DMS153 (cell line): Measurements from ENCODE around the gene DLL1.
A peak's percentile ranks its signal among the peaks of the same experiment; 100 is the strongest.

Source experiments
- DNase-seq: peaks from one replicate; lab custom pipeline; 2025; lab: John Stamatoyannopoulos, UW

Gene DLL1

DNA sequence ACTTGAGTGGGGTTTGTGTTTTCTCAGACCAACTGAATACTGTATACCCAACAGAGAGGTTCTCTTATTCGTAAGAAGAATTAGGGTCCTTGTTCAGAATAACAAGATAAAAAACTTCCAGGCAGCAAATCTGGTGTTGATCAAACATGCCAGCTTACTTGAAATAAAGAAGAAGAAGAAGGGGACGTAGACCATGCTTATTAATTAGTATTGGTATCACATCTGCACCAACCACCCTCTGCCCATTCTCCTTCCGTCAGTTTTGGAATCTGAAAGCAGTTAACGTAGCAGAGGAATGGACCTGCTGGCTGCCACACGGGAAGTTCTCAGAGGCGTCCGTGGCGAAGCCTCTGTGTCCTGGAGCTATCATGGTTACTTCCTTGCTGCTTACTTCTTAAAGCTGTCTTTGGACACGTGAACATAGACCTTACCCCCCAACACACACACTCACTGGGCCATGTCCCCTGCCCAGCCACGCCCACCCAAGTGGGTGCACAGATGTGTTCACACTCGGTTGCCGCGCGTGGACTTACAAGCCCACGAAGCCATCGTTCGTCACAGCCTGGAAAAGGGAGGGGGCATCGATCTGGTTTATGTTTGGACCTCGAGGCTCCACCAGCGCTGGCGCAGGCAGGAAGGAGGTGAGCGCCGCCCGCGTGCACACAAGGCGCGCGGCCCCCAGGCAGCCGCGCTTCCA lies 4.1 kb upstream of the DLL1 start:
- DNase-seq, result no peak

DNA sequence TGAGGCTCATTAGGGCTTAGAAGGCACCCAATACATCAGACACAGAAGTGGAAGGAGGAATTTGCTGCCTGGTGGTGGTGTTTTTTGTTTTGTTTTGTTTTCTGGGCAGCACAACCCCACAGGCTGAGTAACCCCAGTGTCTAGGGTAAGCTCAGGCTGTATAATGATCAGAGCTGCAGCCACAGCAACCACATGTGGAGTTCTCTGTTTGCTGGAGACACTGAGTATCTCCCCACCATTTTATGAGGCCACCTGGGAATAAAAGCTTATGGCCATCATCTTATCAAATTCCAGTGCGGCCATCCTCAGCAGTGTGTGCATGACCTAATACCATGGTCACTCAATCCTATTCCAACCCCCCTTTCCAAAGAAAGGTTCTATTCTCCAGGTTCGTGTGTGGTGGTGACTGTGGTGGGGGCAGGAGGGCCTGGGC lies 3.4 kb upstream of the DLL1 start:
- DNase-seq, result no peak

DNA sequence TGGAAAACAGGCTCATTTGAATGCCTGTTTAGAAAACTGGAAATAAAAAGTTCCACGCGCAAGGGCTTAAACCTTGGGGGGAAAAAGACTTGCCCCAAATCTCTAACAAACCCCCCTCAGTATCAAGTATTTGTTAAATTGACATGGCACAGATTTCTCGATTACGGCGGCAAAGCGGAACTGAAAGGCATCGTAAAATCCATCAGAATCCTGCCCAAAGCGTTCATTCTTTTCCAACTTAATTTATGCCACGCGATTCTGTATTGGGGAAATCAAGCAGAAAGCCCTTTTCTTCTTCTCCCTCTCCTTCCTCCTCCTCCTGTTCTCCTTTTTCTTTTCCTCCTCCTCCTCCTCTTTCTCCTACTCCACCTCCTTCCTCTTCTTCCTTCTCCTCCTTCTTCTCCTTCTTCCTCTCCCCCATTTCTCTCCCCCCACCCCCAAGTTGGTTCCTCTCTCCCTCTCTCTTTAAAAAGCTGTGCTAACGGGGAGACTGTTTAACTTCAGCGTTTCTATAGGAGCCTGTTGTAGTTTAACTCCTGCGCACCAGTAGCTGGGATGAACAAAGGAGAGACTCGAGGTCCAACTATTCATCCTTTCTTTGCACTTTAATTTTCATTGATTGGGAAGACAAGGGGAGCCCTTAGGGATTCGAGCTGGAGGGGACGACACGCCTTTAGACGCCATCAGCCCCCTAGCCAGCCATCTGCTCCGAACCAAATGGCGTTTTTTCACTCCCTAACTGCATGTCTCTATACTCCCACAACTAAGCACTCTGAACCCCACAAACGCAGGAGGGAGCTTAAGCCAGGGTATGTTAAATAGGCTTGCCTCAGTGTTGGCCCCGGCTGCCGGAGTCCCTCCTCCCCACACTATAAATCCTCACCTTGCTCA lies 2.7 kb upstream of the DLL1 start:
- DNase-seq, result no peak

DNA sequence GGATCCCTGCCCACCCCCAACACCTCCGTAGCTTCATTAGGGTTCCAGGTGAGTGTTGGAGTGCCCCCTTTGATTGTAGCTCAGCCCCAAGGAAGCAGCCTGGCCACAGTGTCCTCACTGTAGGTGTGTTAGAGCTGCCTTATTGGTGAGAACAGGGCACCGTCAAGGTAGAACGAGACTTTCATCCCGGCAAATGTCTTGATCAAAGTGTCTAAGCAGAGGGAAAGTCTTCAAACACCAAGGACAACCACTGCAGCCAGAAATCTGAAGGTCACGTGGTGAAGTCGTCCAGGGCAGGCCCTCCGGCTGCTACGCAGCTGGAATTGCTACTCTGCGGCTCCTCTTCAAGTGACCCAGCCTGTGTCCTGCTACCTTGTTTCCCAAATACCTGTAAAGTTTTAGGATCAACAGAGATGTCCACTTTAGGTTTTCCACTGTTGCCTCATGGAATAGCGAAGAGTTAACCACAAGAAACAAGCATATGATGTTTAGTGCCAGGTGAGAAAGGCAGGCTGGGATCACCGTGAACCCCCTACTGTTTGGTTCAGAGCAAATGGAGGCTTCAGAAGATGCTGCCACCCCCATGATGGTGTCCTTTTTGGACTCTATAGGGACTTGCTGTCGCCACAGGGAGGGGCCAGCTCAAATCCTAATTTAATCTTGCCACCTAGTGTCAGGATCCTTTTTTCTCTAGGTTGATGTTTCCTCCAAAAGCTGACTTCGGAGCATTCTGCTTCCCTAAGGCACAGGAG lies 1.7 kb upstream of the DLL1 start:
- no peak for DNase-seq

DNA sequence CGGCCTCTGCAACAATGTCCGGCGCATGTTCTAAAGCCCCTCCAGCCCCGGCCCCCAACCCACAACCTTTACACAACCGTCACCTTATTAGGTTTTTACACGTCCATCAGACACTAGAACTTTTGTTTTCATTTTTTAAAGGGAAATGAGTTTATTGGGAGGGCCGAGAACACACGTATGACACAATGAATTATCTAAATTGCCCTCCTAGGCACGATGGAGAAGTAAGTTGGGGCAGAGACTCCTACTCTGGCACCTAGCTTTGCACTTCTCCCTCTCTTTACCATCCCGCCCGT lies 1.2 kb upstream of the DLL1 start:
- no peak for DNase-seq

DNA sequence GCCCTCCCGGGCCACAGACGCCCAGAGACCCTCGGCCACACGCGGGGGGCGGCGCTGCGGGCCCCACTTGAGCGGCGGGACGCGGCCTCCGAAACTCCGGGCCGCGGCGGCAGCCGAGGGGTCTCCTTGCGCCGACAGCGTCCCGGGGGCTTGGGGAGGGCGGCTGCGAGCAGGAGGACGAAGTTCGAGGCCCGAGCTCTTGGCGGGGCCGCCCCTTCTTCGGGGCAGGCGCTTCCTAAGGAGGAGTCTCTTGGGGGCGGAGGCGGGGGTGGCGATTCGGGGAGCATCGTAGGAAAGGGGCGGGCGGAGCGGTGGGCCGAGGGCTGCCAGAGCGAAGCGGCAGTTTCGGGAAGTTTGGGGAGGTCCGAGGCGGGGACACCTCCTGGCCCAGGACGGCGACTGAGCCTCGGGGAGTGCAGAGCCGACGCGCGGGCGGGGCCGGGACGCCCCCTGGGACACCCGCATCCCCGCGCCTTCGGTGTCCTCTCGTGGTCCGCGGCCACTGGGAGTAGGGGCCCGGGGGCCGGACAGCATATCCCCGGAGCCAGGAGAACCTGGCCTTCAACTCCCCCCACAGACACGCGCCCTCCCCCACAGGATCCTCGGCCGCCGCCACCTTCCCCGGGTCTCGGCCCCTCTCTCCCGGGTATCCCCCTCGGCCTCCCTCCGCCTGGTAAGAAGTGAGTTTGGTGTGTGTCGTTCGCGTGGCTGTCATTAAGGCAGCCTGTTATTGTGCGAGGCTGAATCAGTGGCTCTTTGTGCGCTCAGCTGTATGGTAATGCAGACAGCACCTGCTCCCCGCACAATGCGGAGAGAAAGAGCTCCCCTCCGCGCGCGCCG lies 613 bp upstream of the DLL1 start:
- DNase-seq, result peak; percentile 90

DNA sequence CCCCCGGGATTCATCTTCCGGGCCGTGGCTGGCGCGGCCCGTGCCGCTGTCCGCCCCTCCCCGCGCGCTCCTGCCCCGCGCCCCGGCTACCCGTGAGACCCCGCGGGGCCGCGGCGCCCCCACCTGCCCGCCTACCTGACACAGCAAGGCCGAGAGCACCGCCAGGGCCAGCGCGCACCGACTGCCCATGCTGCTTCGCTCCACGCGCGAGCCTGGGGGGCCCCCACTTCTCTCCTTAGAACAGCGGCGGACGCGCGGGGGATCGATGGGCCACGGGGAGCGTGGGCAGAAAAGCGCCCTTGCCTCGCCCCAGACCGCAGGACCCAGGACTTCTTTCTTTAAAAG lies 955 bp downstream of the DLL1 start:
- DNase-seq, result no peak

DNA sequence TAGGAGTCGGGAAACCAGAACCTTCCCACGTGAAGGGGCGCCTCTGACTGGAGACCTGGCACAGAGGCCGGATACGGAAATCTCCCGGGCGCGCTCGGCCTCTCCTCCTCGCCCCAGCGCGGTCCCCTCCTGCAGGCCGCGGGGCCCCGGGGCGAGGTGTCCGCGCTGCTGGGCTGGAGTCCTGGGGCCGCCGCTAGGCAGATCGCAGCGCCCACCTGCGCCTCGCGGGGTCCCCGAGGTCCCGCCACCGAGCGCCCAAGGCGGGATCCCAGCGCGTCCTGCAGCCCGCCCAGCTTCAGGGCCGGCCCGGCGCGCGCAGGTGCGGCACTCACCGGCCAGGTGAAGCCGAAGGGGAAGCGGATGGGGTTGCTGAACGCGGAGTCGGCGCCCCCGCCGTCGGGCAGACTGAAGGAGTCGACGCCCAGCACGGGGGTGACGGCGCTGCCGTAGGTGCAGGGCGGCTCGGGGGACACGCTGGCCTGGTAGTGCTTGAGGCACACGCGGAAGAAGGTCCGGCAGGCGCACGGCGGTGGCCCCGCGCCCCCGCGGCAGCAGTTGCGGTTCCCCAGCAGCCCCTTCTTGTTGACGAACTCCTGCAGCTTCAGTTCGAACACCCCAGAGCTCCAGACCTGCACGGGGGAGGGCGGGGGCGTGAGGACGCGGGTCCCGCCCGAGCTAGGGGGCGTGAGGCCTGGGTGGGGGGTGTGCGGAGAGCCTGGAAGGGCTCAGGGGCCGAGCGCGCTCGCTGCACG lies 1.5 kb downstream of the DLL1 start:
- no peak for DNase-seq

DNA sequence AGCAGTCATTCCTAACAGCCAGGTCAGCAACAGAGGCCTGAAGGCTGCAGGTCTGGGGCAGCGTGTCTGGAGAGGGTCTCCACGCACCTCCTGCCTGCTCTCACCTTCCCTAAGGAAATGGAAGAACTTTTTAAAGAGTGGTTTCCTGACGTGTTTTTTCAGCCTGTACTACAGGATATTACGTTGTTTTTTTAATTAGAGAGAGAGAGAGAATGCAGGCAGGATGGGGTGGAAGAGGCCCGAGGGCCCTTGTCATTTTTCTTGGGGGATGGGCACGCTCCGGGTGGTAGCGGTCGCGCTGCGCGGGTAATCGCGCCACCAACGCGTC lies 2.1 kb downstream of the DLL1 start:
- DNase-seq, result no peak

DNA sequence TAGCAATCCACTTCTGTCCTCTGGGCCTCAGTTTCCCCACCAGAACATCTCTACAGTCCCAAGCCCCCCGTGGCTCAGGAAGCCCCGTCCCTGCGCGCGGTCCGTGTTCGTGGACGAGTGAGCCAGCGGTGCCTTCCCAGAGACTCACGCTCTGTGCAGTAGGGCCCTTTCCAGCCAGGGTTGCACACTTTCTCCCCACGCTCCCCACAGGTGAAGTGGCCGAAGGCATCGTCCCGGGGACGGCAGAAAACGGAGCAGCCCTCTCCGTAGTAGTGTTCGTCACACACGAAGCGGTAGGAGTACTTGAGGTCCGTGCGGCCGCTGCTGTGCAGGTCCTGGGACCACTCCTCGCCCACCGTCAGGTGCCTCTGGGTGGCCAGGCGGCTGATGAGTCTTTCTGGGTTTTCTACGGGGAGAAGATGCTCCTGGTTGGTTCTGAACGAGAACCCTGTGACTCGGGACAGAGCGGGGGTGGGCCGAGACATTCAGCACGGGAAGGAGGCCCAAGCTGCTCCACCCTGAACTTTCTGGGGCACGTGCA lies 2.7 kb downstream of the DLL1 start:
- no peak for DNase-seq

DNA sequence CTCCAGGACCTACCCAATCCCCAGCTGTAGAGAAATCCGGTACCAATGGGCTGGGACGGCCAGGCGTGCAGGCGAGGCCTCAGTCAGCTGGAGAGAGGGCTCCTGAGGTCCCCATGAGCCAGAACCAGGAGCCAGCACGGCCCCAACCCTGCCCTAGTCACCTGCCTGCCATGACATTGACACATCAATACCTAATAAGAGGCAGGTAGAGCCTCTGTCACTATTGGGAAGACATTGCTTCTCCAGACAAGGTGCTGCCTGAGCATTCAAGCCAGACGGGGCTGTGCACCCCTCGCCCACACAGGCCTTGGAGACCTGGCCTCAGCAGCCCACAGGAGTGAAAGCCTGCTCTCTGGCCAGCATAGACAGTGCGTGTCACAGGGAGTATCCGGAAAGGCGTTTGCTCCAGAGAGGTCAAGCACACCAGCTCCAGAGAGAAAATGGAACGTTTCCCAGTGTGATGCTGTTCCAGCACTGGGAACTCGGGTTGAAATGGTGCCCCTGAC lies 3.5 kb downstream of the DLL1 start:
- no peak for DNase-seq

DNA sequence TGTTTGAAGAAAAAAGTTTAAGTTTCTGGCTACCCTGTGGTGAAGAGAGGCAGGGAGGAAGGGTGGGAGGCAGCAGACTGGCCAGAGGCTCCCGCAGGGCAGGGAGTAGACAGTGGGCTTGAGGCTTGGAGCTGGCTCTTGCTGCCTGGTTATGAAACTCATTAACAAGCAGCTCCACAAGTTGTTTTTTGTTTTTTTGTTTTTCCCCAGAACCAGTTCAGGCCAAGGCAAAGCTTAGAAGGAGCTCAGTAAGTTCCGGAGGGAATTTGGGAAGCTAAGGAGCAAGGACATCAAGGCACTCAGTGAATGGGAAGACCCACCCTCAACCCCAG lies 4.0 kb downstream of the DLL1 start:
- no peak for DNase-seq

DNA sequence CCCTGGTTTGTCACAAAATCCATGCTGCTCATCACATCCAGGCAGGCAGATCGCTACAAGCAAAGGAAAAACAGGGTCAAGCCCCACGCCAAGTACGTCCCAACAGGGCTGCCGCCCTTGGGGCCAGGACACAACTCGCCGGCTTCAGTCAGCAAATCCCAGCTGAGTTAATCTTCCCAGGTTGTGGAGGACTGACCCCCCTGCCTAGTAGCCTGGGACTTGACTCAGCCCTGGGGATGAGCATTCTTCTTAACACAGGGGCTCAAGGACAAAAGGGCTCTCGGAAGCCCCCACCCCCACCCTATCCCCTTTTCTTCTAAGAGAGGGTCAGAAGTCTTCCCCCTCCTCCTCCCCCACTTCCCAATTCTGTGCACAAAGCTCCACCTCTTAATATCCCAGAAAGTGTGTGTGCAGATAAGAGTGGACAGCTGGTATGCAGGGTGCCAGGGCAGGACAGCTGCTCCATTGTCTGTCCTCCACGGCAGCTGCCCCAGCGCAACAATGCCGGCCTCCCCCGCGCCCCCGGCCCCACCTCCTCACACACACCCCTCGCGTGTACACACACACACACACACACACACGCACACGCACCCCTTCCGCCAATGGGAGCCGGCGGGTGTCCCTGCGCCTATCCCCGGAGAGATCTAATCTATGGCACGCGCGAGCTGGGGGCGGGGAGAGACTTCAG lies 4.5 kb downstream of the DLL1 start:
- peak; percentile 54 for DNase-seq

DNA sequence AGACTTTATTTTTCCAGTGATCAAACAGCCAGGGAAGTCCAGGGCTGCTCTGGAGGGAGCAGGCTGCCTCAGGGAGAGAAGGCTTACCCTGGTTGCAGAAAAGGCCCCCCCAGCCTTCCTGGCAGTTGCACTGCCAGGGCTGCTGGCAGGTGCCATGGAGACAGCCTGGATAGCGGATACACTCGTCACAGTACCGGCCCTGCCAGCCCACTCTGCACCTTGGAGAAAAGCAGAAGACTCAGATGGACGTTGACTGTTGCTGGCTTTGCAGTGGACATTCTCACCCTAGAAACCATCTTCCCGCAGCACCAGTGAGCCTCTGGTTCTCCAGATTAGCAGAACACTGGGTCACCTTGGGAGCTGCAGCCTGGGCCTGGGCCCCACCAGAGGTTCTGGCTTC lies 5.4 kb downstream of the DLL1 start:
- DNase-seq, result no peak

DNA sequence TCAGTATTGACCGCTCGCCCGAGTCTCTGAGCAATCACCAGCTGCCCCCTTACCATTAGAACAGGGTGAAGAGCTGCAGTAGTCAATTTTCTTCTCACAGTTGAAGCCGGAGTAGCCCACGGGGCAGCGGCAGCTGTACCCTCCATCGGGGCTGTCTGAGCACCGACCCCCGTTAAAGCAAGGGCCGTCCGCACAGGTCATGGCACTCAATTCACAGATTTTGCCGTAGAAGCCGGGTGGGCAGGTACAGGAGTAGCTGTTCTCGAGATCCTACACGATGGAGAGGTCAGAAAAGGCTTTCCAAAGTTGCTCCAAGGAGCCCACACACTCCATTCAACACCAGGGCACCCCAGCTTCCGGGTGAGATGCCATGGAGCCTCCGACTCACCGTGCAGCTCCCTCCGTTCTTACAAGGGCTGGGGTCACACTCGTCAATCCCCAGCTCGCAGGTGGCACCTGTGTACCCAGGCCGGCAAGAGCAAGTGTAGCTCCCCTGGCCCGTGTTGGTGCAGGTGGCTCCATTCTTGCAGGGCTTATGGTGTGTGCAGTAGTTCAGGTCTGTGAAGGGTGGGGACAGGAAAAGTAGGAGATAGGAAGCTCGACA lies 5.9 kb downstream of the DLL1 start:
- no peak for DNase-seq

DNA sequence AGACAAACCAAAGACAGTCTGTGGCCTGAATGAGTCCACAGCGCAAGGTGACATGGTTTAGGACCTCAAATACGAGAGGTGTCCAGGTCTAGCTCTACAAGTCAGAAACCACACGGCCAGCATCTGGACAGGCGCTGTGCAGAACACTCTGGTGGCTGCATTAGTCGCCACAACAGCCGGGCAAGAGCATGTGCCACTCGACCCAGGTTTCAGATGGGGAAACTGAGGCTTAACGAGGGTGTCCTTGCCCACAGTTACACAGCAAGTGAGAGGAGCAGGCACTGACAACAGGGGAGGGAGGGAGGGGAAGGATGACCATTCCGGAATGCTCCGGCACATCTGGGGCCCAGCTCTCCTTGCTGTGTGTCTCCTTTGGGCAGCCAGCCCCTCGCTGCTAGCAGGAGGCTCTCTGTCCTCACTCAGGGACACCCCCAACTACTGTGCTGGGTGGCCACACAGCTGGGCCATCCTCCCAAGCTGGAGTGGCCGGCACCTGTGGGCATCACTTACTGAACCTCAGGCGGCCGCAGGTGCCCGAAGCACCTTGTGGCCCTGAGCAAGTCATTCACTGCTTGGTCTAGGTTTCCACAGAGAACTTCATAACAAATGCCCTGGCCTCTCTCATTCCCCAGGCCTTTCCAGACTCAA lies 6.6 kb downstream of the DLL1 start:
- no peak for DNase-seq

DNA sequence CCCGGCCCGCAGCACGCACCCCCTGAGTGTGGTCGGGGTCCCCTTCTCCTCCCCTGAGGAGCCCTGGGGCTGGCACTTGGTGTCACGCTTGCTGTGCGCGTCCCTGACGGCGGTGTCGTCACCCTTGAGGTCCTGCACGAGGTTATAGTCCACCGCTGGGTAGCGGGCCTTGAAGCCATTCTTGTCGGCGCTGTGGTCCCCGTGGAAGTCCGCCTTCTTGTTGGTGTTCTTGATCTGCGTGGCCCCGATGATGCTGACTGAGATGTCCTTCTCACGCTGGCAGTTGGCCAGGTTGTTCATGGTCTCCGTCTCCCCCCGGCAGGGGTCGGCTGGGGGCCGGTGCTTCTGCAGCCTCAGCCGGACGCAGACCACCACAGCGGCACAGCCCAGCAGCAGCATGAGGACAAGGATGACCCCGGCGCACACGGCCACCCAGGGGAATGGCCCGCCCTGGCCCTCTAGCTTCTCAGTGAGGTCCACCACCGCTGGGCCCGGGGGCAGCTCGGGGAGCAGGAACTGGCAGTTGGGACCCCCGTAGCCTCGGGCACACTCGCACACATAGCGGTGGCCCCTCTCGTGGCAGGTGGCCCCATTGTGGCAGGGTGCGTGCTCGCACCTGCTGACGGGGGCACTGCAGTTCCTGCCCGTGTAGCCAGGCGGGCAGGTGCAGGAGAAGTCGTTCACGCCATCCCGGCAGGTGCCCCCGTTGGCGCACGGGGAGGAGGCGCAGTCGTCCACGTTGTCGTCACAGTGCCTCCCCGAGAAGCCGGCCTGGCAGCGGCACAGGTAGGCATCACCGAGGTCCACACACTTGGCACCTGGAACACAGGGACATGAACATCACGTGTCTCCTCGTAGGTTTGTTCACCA lies 7.4 kb downstream of the DLL1 start:
- no peak for DNase-seq

DNA sequence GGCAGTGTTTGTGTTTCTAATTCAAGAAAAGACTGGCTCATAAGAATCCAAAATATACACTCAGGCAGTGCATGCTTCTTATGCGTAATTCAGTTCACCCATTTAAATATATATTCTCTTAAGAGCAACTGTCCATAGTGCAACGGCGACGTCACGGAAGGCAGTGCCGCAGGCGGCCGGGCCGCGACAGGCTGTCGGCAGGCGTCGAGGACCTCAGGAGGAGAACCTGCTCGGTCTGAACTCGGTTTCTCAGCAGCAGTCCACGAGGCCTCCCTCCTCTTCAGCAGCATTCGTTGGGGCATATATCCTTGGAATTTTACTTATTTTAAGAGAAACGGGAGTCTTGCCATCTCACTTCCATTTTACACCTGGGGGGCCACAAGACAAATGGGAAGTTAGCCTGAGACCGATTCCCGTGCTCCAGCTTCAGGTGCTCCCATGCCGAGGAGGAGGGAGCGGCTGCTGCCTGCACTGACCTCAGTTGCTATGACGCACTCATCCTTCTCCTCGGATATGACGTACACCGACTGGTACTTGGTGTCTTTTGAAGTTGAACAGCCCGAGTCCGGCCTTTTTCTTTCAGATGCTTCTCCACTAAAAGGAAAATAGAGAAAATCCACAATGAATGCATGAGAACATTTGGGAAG lies 8.2 kb downstream of the DLL1 start:
- no peak for DNase-seq
